GM12873 (cell line): ENCODE measurements around the gene BIRC3.
A peak's percentile ranks its signal among the peaks of the same experiment; 100 is the strongest.

Experiments used
- TF ChIP-seq, protein P1 (sequence below): IDR thresholded peaks from 2 replicates; pipeline ENCODE4 v1.5.1; 2012; ENCODE audit warnings: low read depth, mild to moderate bottlenecking, moderate library complexity, low read length, control low read depth; ENCODE audit not compliant: insufficient read depth; ENCODE audit errors: missing control alignments

BIRC3 gene

DNA sequence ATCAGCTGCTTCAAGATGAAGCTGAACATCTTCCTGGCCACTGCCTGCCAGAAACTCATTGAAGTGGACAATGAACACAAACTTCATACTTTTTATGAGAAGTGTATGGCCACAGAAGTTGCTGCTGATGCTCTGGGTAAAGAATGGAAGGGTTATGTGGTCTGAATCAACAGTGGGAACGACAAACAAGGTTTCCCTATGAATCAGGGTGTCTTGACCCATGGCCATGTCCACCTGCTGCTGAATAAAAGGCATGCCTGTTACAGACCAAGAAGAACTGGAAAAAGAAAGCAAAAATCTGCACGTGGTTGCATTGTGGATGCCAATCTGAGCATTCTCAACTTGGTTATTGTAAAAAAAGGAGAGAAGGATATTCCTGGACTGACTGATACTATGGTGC lies 22.2 kb upstream of the BIRC3 start:
- TF ChIP-seq, protein P1, sequence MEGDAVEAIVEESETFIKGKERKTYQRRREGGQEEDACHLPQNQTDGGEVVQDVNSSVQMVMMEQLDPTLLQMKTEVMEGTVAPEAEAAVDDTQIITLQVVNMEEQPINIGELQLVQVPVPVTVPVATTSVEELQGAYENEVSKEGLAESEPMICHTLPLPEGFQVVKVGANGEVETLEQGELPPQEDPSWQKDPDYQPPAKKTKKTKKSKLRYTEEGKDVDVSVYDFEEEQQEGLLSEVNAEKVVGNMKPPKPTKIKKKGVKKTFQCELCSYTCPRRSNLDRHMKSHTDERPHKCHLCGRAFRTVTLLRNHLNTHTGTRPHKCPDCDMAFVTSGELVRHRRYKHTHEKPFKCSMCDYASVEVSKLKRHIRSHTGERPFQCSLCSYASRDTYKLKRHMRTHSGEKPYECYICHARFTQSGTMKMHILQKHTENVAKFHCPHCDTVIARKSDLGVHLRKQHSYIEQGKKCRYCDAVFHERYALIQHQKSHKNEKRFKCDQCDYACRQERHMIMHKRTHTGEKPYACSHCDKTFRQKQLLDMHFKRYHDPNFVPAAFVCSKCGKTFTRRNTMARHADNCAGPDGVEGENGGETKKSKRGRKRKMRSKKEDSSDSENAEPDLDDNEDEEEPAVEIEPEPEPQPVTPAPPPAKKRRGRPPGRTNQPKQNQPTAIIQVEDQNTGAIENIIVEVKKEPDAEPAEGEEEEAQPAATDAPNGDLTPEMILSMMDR, result no peak

DNA sequence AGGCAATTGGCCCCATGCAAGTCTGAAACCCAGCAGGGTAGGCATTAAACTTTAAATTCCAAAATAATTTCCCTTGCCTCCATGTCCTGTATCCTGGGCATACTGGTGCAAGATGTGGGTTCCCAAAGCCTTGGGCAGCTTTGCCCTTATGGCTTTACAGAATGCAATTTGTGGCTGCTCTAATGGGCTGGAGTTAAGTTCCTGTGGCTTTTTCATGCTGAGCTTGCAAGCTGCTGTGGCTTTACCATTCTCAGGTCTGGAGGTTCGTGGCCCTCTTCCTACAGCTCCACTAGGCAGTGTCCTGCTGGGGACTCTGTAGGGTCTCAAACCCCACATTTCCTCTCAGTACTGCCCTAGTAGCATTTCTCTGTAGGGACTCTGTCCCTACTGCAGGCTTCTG lies 15.0 kb upstream of the BIRC3 start:
- TF ChIP-seq, protein P1, result no peak

DNA sequence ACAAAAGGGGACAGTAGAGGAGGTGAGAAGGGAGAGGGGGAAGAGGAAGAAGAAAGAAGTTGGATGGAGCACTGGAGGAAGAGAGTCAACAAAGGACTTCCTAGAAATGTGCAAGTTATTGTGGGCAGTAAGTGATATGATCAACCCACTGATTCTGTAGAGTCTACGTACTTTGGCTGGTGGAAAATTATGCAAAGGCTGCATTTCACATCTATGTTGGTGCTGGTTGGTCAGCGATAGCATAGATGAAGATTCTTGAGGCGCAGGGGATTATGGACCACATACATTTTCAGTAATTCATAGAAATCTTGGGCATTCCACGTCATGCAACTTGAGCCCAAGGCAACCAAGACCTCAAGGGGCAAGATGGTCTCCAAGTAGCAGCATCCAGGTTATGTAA lies 12.6 kb upstream of the BIRC3 start:
- TF ChIP-seq, protein P1, result no peak

DNA sequence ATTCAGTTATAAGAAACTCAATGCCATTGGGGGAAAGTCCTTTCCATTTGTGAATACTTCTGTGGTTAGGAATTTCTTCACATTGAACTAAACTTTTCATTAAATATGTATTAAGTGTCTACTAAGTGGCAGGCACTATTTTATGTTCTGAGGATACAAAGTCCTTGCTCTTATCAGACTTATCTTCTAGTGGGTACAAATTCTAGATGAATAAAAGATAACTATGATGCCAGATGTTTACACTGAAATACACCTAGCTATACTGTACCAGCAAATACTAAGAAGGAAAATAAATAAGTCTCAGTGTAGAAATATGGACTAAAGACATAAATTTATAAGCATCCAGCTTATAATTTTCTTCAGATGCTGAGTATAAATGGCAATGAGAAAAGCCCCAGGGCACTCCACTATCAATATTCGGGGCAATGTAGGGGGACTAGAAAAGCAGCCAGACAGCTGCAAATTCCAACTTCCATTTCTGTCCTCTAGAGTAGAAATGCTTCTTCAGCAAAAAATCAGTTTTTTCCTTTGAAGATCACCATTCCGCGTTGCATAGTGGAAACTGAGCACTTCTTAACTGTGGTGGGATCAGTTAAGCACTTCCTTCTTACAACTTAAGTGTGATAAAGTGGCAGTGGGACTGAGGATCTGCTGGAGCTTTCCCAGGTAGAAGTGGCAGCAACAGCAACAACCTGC lies 11.8 kb upstream of the BIRC3 start:
- TF ChIP-seq, protein P1, result no peak

DNA sequence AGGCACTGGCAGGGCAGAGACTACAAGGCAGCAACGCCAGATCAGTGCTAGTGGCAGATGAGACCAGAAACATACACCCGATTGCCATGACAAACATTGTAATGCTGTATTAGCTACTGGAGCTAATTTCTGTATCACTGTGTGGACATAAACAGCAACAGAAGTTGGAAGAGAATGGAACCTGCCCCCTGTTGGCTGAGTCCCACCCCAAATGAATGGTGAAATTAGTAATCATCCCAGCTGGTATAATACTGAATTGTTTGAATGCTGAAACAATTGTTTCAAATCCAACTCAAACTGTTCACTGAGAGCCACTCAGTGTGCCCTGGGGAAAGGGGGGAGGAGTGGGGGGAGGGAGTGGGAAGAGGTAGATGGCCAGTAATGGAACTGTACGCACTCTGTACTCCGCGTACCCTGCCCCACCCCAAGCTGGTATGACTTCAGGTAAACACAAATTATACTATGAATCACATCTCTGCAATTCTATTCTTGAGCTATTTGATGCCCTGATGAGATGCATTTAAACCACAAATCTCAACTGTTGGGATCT lies 11.2 kb upstream of the BIRC3 start:
- TF ChIP-seq, protein P1, result peak; percentile 27

DNA sequence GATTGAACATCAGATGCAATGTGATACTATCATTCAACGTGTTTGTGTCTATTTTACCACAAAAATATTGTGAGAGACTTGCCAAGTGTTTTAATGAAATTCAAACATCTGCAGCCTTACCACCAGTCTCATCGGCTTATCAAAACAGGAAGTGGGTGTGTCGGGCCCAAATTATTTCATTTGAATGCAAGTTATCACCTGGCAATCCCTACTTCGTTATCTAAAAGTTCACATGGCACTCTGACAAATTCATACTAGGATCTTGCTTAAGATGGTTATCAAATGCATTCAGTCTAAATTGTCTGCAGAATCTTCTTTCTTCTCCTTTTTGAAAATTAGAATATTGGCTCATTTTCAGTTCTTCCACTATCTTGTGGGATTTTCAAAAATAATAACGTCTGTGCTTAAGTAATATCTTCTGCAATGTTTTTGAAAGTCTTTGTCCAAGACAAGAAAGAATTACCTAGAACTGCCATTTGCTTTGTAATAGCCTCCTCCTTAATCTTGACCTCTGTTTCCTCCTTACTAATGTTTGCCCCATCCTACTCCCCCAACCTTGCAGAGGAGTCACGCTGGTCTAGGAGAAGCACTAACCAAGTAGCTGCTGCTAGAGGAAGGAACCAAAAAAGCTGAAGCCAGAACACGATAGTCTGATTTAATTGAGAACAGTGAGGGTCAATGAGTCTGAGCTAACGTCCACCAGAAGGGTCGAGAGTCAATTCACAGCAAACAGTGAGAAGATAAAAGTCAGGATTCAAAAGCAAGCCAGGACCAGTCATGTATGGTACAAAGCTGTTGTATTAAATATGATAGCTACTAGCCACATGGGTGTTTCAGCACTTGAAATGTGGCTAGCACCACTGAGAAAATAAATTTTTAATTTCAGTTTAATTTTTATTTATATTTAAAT lies 10.2 kb upstream of the BIRC3 start:
- TF ChIP-seq, protein P1, result no peak

DNA sequence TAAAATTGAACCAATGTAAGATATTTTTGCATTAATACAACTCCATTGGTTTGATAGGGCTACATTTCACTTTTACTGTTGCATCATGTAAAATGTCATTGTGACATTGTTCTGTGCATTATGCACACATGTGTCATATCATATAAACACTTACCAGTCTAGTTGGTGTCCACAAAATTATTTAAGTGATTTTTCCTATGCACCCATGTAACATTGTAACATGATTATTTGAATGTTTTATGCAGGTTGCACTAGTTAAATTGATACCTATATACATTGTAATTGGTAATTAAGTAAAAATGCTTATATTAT lies 9.6 kb upstream of the BIRC3 start:
- TF ChIP-seq, protein P1, result no peak
